Right lobe of liver (tissue), 6 donors: ENCODE measurements around the gene ATOH7. TPM values are rescaled to one million over a fixed set of nuclear protein-coding genes. Genes with fewer than 3 reads are reported as not detected.
"Not testable (repeated sequence)": the region's sequence is repeated elsewhere in the genome, so short reads cannot be mapped to it uniquely, and the experiment has no call there.

Source experiments
- ATAC-seq, 4 donors: fragments of 200-7000 bp; cut with Tn5 transposase; one replicate each; pipeline ENCODE4 v1.9.1; 2020; ENCODE audit warnings: mild to moderate bottlenecking in 4 of 4, moderate library complexity in 4 of 4
- DNase-seq, 3 donors: peaks; one replicate each; pipeline ENCODE4 v3.0.0-alpha.2; 2020
- H3K27ac ChIP-seq, 3 donors: fragments of 200-600 bp; one replicate each; pipeline ENCODE4 v1.8.0; 2022
- H3K27me3 ChIP-seq, 2 donors: fragments of 200-600 bp; one replicate each; pipeline ENCODE4 v1.8.0; 2022
- H3K36me3 ChIP-seq, 4 donors: fragments of 200-600 bp; sonication (generic) in 1 of 4; one replicate each; pipeline versions ENCODE4 v1.5.1 to v1.8.0; 2017 to 2022; ENCODE audit warnings: control low read depth in 1 of 4
- H3K4me1 ChIP-seq, 4 donors: fragments of 200-600 bp; sonication (generic) in 1 of 4; one replicate each; pipeline versions ENCODE4 v1.5.1 to v1.8.0; 2017 to 2022; ENCODE audit warnings: control low read depth in 1 of 4
- H3K4me3 ChIP-seq, 3 donors: fragments of 200-600 bp; one replicate each; pipeline ENCODE4 v1.8.0; 2022
- H3K9me3 ChIP-seq, 4 donors: fragments of 200-600 bp; sonication (generic) in 1 of 4; one replicate each; pipeline versions ENCODE4 v1.5.1 to v1.8.0; 2017 to 2022; ENCODE audit warnings: control low read depth in 1 of 4
- POLR2A ChIP-seq: fragments of 450-650 bp; IDR thresholded peaks from one replicate; pipeline ENCODE4 v1.6.1; 2017; ENCODE audit warnings: antibody characterized with exemption, mild to moderate bottlenecking
- WGBS: methylation state at CpG from one replicate; pipeline ENCODE4 v1.1.6; 2018; ENCODE audit warnings: low coverage, low lambda C conversion rate; ENCODE audit not compliant: insufficient coverage; ENCODE audit errors: missing lambda C conversion rate; 5-methylcytosine and 5-hydroxymethylcytosine counted together
- intact Hi-C, 2 donors: fragments of 100-400 bp; cut with DNase I; formaldehyde crosslinking; loops; one replicate each; pipeline versions ENCODE4 v1.11.2 to v1.14.1; 2022
- total RNA-seq, 6 experiments: library from RNA; depleted of rRNA in 2 of 6; stranded (reverse); fragments of >200 nt in 2 of 6; fragmentation: NEBNext Ultra II Directional in 3 of 6; extraction: Animal tissue kit (Norgen Biotek cat#: 25700) in 3 of 6; gene quantifications; one replicate each; pipeline versions ENCODE4 v1.1.0 to v1.2.4, GENCODE V29; 2016 to 2023
- TF ChIP-seq, protein P1 (sequence below), 4 donors: fragments of 200-600 bp in 3 of 4; fragments of 450-650 bp in 1 of 4; IDR thresholded peaks; one replicate each; pipeline versions ENCODE4 v1.5.1 to v1.8.0; 2016 to 2022; ENCODE audit warnings: antibody characterized with exemption in 4 of 4, mild to moderate bottlenecking in 2 of 4
- donor health status: DM: no; HTN: yes; CAD: no.
- donor health status: DM: no; HTN: no; CAD: no.
- donor health status: DM: no; HTN: no; CAD: no.
- donor health status: DM: no; HTN: yes; CAD: no.
- donor health status: DM: no; HTN: yes; CAD: no.

ATOH7 gene
- total RNA-seq, 6 experiments from 2014 or later: 0.25 to 1.1 (median 0.46) TPM; not detected in 2

DNA sequence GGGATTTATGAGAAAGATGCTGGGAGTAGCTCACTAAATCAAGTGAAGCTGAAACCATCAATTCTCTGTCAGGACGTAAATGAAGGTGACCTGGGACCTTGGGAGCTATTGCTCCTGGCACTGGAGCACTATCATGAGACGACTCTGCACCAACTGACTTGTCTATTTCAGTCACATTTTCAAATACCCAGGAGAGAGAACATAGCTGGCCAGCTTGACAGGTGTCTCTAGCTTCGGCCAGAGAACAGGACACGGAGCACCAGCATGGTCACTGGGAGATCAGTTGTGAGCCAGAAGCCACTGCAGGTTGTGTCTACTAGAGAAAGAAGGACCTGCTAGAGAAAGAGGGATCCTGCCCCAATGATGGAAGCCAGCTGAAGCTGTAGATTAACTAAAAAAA is 17.4 kb upstream of the ATOH7 start:
- no peaks in the 10 kb centered on the region for H3K4me1 ChIP-seq
- no peaks in the 10 kb centered on the region for H3K27me3 ChIP-seq
- DNase-seq (no peak), ATAC-seq (no peak)
- no peaks in the 10 kb centered on the region for H3K9me3 ChIP-seq
- intact Hi-C loops: no loop called here
- 82% methylated on average over 3 of the region's 4 CpGs for WGBS
- no peak overlapping the region for H3K4me3 ChIP-seq
- no peaks in the 10 kb centered on the region for H3K36me3 ChIP-seq
- TF ChIP-seq, protein P1, sequence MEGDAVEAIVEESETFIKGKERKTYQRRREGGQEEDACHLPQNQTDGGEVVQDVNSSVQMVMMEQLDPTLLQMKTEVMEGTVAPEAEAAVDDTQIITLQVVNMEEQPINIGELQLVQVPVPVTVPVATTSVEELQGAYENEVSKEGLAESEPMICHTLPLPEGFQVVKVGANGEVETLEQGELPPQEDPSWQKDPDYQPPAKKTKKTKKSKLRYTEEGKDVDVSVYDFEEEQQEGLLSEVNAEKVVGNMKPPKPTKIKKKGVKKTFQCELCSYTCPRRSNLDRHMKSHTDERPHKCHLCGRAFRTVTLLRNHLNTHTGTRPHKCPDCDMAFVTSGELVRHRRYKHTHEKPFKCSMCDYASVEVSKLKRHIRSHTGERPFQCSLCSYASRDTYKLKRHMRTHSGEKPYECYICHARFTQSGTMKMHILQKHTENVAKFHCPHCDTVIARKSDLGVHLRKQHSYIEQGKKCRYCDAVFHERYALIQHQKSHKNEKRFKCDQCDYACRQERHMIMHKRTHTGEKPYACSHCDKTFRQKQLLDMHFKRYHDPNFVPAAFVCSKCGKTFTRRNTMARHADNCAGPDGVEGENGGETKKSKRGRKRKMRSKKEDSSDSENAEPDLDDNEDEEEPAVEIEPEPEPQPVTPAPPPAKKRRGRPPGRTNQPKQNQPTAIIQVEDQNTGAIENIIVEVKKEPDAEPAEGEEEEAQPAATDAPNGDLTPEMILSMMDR (IDR thresholded peaks at IDR 0.05): no peak
- TF ChIP-seq POLR2A: no peak
- no peak overlapping the region for H3K27ac ChIP-seq

DNA sequence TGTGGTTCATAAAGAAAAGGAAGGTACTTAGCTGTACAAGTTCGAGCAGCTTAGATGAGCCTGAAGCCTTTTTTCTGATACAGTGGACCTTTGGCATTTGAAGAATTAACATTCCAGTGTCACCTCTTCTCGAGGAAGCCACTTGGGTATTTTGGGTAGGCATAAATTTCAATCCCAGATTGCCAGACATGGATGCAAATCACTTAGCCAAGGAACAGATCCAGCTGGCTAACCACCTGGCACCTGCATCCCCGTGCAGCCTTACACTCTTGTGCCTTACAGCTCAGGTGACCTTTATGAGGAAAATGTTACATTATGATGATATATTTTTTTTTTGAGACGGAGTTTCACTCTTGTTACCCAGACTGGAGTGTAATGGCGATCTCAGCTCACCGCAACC is 16.0 kb upstream of the ATOH7 start:
- Histone ChIP-seq H3K4me1 (no peaks in the 10 kb centered on the region), H3K4me3 (no peak overlapping the region), H3K36me3 (no peaks in the 10 kb centered on the region), H3K9me3 (no peaks in the 10 kb centered on the region), H3K27me3 (no peaks in the 10 kb centered on the region), H3K27ac (no peak overlapping the region)
- 85% methylated on average over 5 of the region's 6 CpGs for WGBS
- no peak for TF ChIP-seq POLR2A
- TF ChIP-seq, protein P1 (IDR thresholded peaks at IDR 0.05): no peak
- DNase-seq: no peak
- intact Hi-C loops: no loop called here
- no peak for ATAC-seq

DNA sequence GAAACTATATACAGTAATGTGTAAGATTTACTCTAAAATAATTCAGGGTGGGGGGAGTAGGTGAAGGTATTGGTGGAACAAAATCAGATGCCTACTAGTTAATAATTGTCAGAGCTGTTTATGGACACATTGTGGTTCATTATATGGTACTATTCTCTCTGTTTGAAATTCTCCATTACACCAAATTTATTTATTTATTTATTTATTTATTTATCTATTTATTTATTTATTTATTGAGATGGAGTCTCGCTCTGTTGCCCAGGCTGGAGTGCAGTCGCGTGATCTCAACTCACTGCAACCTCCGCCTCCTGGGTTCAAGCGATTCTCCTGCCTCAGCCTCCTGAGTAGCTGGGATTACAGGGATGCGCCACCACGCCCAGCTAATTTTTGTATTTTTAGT is 14.5 kb upstream of the ATOH7 start:
- H3K4me3 ChIP-seq, H3K27me3 ChIP-seq, intact Hi-C loops, H3K9me3 ChIP-seq, ATAC-seq, H3K4me1 ChIP-seq, H3K27ac ChIP-seq, DNase-seq, H3K36me3 ChIP-seq: not testable (repeated sequence)
- WGBS: 93% methylated on average over 2 of the region's 7 CpGs

DNA sequence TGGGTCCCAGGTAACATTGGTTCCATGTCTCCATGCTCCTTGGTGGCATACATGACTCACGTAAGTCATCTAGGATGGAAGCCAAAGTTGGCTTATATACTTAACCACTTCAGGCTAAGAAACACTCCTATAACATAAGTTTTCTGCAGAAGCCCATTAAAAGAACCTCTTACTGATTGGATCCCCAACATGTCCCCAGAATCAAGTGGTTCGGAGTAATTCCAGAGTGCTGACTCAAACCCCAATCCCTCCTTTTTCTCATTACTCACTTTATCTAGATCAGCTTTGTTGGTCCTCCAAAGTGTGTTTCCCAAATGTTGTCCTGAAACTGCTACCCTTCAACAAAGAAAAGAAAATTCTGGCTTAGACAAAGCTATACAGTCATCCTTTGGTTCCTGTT is 10.1 kb upstream of the ATOH7 start:
- TF ChIP-seq, protein P1 (IDR thresholded peaks at IDR 0.05): no peak
- TF ChIP-seq POLR2A: no peak
- H3K36me3 ChIP-seq: no peaks in the 10 kb centered on the region

DNA sequence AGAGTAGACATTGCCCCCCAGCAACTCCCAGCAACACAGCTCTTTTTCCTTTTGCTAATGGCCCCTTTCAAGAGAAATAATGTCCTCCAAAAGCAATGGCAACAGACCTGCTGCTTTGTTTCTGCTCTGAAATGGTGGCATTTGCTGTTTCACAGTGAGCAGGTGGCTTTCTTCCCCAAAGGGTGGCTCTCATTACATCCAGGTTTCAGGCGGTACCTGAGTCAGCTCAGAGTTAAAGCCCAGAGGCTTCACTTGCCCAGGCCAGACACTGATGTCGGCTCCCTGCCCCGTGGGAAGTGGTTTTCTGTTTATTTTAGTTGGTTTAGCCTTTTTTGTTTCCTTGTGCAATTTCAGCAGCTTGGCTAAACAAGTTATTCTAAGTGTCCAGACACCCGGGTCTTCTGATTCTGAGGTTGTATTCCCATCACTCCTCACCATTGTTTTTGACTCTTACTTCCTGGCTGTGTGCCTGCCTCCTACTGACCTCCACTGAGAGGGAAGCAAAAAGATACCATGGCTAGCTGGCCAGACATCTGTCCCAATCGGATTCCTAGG is 7.8 kb upstream of the ATOH7 start:
- ATAC-seq: no peak
- Histone ChIP-seq H3K27me3 (no peaks in the 10 kb centered on the region), H3K27ac (no peak overlapping the region), H3K4me3 (no peak overlapping the region), H3K9me3 (no peaks in the 10 kb centered on the region), H3K36me3 (no peaks in the 10 kb centered on the region), H3K4me1 (no peaks in the 10 kb centered on the region)
- intact Hi-C loops: no loop called here
- no peak for DNase-seq
- TF ChIP-seq, protein P1 (IDR thresholded peaks at IDR 0.05): no peak
- TF ChIP-seq POLR2A: no peak
- 82% methylated on average over 5 of the region's 5 CpGs for WGBS

More for the DNA sequence above, 10.1 kb upstream of the ATOH7 start:
- ATAC-seq (no peak), DNase-seq (no peak)
- Histone ChIP-seq H3K27ac (no peak overlapping the region), H3K4me3 (no peak overlapping the region), H3K9me3 (no peaks in the 10 kb centered on the region), H3K4me1 (no peaks in the 10 kb centered on the region), H3K27me3 (no peaks in the 10 kb centered on the region)
- intact Hi-C loops: no loop called here
- WGBS: 71% methylated on average over 2 of the region's 2 CpGs
